Germinal center (tissue), 1 donor: ENCODE measurements around the gene CDH12.
"Not testable (repeated sequence)": the region's sequence is repeated elsewhere in the genome, so short reads cannot be mapped to it uniquely, and the experiment has no call there.

Source experiments
- DNase-seq: peaks from one replicate; pipeline ENCODE4 v3.0.0; 2012; ENCODE audit warnings: mixed read lengths, low spot score

The CDH12 gene

DNA sequence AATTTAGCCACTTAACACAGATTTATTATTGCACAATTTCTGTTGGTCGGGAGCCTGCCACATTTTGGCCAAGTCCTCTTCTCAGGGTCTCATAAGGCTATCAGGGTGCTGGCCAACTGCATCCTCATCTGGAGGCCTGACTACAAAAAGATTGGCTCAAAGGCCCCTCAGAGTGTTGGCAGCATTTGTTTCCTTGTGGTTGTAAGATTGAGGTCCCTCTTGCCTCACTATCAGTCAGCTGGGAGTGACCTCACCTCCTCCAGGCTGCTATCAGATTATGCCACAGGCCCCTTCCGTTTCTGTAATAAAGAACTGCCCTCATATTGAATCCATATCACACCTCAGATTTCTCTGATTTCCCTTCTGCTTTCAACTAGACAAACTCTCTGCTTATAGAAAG is 698.4 kb downstream of the CDH12 start:
- DNase-seq: not testable (repeated sequence)

DNA sequence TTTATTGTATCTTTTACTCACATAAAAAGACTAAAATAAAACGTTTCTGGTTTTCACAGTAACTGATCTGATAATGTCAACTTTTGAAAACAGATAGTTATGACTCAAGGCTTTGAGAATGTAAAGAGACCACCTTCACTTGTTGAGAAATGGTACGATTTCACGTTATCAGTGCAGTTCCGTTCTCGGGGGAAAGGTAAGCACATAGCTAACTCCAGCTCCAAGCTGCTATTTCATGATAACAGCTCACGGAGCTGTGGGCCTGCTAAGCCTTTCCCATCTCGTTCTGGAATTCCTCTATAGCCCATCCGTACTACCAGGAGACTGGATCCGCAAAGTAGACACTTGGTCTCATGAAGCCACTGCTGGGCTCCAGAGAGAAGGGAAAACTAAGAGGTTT is 701.3 kb downstream of the CDH12 start:
- DNase-seq: not testable (repeated sequence)

DNA sequence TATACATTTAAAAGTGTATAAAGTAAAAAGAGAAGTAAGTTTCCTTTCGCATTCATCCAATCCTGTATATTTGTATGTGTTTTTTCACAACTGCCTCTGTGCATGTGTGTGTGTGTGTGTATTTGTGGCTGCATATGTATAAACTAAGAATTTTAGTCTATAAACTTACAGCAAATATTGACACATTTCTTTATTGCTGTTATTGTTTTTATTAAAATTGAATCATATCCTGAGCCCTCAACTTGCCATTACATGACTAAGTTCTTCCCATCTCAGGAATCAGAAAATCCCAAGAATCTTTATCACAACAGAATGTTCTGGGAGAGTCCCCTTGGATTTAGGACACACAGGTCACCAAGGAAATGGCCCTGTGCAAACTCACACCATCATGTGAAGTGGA is 712.7 kb downstream of the CDH12 start:
- not testable (repeated sequence) for DNase-seq

DNA sequence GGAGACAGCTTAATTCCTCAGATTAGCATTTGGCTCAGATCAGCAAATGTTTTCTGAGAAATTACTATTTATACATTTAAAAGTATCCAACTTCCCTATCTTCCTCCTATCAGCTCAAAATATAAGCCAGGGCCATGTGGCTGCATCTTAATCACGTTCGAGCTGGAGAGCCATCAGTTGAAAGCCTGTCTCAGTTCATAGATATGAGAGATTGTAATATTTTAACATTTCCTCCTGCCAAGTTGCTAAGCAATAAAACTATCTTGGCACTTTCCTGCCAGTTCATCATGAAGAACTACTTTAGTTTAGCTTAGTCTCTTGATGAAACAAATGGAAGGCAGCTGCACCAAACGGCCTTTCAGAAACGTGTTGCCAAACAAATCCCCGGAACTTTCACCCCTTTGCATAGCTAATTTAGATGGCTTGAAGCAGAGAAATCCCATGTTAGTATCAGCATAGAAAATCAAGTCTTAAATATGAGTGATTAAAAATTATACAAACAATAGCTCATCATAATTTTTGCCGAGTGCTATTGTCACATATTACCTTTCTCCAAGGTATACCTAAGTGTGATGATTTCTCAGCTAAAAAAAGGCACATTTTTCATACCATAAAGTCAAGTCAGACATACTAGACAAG is 713.4 kb downstream of the CDH12 start:
- DNase-seq: not testable (repeated sequence)

DNA sequence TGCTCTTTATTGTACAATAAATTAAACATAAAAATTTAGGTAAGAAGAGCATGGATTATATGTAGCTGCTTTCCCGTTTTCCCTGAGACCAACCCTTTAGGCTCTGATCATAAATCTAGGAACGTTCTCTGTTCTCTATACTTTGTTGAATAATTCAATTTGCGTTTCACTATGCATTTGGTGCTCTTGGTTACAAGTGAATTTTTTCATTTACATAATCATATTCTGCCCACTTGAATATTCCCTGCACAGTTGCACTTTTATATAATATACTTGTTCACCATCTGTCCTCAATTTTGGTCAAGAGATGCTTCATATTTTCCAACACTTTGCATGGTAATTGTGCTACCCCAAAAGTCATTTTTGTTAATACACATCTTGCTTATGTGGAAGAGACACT is 741.8 kb downstream of the CDH12 start:
- DNase-seq: no peak

DNA sequence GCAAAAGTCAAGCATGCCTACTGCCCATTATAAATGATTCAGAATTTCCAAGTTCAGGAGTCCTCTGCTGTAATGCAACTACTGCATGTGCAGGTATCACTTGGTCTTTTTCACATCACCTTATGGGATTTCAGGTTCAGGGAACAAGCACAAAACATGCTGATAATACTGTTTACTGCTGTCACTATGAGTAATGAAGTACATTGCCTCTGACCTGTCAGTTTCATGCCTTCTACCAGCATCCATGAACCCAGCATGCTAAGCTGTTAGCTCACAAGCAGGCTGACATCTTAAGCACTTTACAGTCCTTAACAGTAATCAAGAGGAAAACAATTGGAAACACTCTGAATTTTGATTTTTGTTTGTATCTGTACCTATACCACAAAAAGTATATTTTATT is 743.8 kb downstream of the CDH12 start:
- DNase-seq: no peak

DNA sequence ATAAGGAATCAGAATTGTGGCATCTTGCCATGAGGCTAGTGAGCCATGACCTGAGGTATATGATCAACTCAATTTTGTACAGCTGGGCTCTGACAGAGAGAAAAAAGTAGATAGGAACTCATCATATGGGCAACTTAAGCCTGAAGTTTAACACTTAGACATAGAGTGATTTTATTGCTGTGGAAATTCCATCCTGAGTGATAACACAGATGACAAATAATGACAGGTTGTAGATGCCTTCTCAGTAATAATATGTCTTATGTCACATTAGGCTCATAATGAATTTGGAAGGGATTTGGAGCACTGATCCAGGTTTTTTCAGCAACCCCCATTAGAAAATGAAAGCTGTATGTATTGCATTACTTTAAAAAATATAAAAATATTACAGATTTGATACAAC is 744.6 kb downstream of the CDH12 start:
- no peak for DNase-seq

DNA sequence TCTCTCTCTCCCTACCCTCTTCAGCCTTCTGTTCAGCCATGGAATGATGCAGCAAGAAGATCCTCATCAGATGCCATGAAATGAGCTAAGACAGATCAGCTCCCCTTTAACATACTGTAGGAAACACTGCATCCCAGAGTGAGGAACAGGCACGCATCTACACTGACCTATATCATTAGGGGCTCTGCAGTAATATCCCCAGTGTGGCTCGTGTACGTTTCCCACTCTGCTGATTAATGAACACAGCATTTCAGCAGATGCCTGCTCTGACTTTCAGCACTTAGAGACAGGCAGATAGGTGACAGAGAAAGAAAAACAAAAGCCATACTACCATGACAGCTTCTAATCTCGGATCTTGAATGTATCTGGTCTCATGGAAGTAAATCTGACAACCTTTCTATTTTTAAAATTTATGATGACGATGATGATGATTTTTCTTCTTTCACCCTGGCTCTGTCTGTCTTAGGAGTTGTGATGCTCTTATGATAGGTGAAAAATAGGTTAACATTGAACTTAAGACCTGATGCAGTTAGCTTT is 750.3 kb downstream of the CDH12 start:
- no peak for DNase-seq

DNA sequence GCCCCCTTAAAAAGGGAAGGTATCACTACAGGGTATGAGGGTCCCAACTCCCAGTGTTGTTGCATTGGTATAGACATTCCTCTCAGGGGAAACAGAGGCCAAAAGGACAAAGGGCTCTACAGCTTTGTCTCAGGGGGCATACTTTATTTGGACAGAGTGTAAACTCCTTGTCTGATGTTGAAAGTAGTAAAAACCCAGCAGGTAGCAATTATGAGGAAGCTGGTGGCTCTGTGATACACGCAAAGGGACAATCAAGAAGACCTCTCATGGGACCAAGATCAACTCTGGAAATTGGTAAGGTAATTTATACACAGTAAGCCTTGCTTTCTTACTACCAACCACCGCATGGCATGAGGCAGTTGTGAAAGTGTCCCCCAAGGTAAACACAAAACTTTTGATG is 764.6 kb downstream of the CDH12 start:
- DNase-seq: no peak

DNA sequence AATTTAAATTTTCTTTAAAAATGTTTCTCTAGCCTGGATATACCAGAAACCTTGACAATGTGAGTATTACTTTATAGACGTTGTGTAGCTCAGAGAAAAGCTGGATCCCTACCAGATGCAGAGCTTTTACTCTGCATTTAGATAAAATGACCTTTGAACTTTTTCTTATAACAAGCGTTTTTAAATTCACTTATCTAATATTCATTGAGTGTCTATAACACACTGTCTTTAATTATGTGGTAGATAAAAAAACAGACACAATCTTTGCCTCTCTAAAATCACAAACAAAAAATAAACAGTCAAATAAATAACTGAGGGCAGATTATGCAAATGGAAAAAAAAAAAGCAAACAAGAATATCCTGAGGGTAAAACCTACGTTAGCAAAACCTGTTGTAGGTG is 773.6 kb downstream of the CDH12 start:
- DNase-seq: no peak

DNA sequence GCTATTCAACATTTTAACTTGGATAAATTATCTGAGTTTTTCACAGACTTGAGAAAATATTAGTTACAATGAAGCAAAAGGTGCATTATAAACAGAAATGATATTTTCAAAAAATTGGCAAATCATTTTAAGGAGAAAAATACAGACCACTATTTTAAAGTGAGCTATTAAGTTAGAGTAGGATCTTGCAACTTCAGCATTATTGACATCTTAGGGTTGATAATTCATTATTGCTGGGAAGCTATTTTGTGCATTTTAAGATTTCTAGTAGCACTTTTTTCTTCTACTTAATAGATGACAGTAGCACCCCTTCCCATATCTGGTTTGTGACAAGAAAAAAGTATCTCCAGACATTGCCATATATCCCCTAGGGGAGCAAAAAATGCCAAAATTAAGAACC is 774.1 kb downstream of the CDH12 start:
- DNase-seq: no peak

DNA sequence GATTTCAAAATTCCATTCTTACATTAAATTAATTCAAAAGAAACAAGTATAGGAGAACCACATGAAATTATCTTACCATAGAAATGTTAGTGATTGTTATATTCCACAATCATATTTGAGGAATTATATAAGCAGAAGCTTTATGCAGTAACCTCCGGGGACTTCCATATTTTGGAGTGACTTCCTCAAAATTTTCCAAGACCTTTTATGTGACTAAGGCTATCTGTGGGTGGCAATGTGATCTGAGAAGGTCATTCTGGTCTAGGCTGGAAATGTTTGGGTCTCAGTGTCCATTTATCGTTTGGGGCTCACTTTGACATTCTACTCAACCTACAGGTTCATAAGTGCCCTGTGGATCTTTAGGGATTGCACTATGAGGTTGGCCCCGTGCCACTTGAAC is 776.6 kb downstream of the CDH12 start:
- DNase-seq: no peak

DNA sequence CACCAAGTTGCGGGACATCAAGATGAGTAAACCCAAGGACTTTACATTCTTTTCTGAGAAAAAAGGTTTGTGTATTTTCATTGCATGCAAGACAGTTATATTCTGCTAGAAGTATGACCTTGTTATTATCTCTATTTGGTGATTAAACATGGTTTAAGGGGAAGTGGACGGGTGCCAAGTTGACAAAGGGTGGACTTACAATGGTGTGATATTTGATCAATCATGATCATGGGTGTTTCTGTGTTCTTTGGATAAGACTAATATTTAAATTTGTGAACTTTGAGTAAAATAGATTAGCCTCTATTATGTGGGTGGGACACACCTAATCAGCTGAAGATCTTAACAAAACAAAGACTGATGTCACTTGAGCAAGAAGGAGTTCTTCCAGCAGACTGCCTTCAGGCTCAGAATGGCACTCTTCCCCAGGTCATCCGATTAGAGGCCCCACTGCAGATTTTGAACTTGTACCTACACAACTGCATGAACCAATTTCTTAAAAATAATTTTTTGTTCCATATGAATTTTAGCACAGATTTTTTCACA is 782.9 kb downstream of the CDH12 start:
- DNase-seq: no peak

DNA sequence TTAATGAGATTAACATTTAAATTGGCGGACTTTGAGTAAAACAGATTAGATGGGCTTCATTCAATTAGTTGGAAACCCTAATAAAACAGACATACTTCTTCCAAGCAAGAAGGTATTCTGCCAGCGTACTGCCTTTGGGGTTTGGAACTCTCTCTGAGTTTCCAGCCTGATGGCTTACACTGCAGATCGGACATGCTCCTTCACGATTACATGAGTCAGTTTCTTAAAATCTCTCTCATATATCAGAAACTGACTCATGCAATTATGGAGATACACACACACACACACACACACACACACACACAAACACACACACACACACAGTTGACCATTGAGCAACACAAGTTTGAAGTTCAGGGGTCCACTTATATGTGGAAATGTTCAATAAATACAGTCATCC is 789.4 kb downstream of the CDH12 start:
- DNase-seq: no peak

DNA sequence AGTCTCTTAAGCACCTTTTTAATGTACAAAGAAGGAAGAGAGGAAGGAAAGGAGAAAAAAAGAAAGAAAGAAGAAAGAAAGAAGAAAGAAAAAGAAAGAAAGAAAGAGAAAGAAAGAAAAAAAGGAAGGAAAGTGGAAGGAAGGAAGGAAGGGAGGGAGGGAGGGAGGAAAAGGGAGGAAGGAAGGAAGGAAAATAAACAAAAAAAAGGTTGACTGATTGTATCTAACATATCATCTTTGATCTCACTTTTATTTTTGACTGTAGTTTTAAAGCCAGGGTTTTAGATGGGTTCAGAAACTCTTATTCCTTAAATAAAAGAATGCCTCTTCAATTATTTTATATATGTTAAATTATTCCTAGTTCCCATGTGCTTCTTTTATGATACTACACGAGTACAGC is 794.5 kb downstream of the CDH12 start:
- DNase-seq: no peak

DNA sequence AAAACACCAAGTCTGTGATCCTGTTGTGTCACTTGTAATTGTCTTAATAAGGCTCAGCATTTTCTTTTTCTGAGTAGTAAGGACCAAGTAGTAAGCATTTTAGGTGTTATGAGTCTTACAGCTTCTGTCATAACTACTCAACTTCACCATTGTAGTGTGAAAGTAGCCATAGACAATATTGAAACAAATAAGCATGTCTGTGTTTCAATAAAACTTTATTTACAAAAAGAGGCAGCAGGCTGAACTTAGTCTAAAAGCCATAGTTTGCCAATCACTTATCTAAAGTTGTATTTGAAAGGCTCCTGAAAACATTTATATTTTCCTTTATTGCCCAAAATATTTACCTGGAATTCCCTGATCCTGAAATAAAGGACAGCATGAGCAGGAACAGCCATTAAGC is 796.1 kb downstream of the CDH12 start:
- no peak for DNase-seq

DNA sequence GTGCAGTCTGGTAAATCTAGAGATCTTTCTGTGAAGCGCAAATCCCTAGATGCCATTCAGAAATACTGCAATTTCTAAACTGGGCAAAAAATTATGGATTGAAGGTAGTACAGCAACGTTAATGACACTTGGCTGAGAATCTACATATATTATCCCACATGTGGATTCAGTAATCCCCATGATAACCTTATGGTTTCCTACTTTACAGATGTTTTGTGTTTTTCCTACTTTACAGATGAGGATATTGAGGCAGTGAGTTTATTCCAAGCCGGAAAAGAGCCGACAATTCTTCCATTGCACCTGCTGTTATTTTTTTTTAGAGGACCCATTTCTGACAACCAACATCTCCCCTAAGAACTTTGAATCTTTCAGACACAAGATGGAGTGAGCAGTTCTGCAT is 796.5 kb downstream of the CDH12 start:
- no peak for DNase-seq

DNA sequence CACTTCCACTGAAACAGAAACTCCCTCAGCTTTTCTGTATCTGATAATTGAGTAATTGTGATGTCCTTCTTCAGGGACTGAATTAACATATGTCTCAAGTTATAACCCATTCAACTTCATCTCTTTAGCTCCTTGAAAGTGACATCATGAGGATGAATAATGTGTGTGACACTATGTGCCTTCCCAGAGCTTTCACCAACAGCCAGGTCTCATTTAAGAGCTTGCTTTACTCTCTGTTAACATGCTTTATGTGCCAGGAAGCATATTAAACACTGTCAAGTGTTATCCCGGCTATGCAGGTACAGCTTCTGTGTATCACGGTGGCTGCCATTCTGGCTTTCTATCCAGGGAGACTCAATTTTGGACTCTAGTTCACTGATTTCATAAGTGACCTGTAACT is 799.9 kb downstream of the CDH12 start:
- no peak for DNase-seq

DNA sequence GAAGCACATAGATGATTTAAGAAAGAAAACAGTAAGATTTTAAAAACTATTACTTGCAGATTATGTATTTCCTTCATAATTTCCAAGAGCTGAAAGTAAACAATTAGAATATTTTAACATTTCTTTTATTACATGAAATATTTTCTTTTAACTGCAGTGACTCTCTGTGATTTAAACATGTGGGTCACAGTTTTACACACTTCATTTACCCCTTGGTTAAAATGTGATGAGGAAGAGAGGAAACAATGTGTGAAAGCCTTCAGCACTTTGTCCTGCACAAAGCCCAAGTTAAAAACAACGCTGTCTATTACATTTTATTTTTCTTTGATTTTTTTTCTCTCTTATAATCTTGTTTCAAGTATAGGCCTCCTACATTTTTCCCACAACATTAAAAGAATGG is 801.3 kb downstream of the CDH12 start:
- no peak for DNase-seq

DNA sequence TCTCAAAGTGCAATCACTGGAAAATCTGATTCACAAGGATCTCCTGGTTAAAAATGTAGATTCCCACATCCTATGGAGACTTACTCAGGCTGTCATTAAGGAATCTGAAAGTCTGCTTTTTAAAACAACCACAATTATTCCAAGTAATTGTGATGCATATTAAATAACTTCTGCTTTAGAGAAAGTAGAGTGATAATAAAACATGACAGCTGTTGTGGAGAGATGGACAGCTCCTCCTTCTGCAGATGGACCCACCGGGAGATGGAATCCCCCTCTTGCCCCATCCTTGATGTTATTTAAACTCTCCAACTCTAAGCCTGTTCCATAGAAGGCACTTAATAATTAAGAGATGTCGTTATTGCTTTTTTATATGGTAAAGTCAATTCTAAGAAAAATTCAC is 802.2 kb downstream of the CDH12 start:
- DNase-seq: no peak

DNA sequence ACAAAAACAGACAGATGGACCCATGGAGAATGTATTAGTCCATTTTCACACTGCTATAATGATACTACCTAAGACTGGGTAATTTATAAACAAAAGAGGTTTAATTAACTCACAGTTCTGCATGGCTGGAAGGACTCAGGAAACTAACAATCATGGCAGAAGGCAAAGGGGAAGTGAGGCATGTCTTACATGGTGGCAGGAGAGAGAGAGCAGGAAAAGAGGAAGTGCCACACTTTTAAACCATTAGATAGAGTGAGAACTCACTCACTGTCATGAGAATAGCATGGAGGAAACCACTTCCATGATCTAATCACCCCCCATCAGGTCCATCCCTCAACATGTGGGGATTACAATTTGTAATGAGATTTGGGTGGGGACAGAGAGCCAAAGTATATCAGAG is 808.9 kb downstream of the CDH12 start:
- no peak for DNase-seq

DNA sequence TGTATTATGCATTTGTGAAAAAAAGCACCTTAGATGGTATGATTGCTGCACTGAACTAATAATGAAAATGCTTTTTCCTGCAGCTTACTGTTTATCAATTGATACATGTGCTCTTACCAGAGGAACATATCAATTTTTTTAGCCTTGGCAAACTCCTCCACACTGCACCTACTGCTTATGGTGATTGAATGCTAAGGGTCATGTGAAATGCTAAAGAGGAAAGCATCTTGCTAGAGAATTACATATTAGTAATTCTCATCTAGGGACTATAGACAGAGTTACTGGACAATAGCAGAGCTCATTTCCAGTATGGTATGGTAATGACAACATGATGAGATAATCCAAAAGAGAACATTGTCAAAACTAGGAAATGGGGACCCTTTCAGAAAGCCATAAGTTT is 817.1 kb downstream of the CDH12 start:
- no peak for DNase-seq

DNA sequence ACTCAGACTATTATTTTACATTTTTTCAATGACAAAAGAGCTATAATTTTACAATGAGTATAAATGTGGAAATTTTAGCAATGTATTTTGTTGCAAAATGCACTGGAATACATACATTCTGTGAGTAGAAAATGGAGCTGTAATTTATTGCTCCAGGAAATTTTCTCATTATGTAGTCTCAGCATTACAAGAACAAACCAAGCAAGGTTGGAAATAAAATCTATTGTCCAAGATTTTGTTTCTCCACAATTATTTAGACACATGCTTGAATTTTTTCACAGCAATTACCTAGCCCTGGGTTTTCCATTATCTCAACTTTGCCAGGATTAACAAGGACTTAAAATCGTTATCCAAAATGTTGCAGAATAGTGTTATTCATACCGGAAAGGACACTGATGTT is 820.1 kb downstream of the CDH12 start:
- DNase-seq: no peak

DNA sequence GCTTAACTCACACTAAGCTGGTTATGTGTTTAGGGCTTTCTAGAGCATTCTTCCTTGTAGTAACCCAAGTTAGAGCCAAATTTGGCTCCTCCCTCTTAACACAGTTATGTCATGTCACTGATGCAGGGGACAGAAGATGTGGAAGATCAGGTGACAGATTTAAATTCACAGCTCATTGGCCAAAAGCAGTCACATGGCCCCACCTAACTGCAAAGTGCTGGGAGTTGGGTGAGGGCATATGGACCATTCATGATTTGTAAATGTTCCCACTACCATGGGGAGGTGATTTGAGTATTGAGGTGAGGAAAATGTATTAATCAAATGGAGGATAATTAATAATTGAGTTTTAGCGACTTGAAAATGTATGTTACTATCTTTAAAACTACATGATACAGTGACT is 829.4 kb downstream of the CDH12 start:
- DNase-seq: no peak
